ENCODE data around the gene HIPK4. TPM values are rescaled to one million over a fixed set of nuclear protein-coding genes. Genes with fewer than 3 reads are reported as not detected.

HIPK4 gene
- polyA plus RNA-seq, 2 of the 4 experiments (the other 2 are of a cell fraction) = 0.18 to 0.25 TPM

DNA sequence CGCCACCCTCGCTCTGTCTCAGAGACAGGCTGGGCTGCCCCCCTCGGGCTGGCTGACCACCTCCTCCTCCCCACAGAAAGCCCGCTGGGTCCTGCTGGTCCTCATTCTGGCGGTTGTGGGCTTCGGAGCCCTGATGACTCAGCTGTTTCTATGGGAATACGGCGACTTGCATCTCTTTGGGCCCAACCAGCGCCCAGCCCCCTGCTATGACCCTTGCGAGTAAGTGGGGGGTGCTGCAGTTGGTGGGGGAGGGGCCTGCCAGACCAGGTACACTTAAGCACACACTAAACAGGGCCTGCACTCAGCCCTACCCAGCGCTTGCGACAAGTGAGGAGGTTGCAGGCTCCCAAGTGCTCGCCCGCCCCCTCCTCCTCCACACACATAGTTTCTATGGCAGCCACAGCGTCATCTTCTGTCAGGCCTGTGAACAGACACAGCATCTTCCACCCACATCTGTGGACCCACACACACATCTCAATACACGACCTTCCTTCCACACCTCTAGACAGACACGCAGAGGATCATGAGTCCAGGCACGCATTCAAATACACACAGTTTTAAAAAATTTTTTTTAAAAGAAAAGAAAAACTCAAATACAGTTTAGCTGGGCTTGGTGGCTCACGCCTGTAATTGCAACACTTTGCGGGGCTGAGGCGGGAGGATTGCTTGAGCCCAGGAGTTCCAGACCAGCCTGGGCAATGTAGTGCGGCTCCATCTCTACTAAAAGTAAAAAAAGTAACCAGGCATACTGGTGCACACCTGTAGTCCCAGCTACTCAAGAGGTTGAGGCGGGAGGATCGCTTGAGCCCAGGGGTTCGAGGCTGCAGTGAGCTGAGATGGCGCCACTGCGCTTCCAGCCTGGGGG, 23.1 kb downstream of the HIPK4 start:
- H3K4me2 ChIP-seq = peak overlapping the region; percentile 56; the same call in 2 of the 3 replicates
- ATAC-seq (peak; percentile 17 to 52; a peak in 4 of 6 replicates), DNase-seq (ENCODE audit: low read depth in 1 of 2, low spot score in 1 of 2) (peak in 1 of 2 experiments; percentile 71), FAIRE-seq (no peak)
- peaks cover 16% of the 10 kb centered on the region for H3K4me1 ChIP-seq
- H3K27ac ChIP-seq = peak overlapping the region in 1 of 2 experiments; percentile 78; a peak in 4 of 6 replicates
- ChIA-PET POLR2A (interaction anchor here (0.6 to 2.3 kb wide), 2 partner anchors 59 to 276 kb away, joined by 3 to 7 read pairs; partner anchors contain the start of genes SERTAD1 and ZNF780A), CTCF (interaction anchor here (0.7 to 5.5 kb wide), 9 partner anchors 10 to 227 kb away, joined by 3 to 36 read pairs (median 7); no protein-coding TSS in a partner anchor)
- no peak overlapping the region for H3K4me3 ChIP-seq
- H3K9me3 ChIP-seq = no peaks in the 10 kb centered on the region
- TF ChIP-seq POLR2AphosphoS2 (conservative IDR thresholded peaks at IDR 0.05; ENCODE audit: low read length) (no peak), MAFK (IDR thresholded peaks at IDR 0.05; ENCODE audit: partially characterized antibody) (peak; percentile 96), NR3C1 (IDR thresholded peaks at IDR 0.05) (no peak), ZFP36 (IDR thresholded peaks at IDR 0.05; ENCODE audit: borderline replicate concordance, partially characterized antibody) (no peak), FOSL2 (IDR thresholded peaks at IDR 0.05) (no peak), FOSL2 (CRISPR knock-in tag; IDR thresholded peaks at IDR 0.05) (peak; percentile 30; the same call in 1 of the 2 replicates), HOXB5 (CRISPR knock-in tag; IDR thresholded peaks at IDR 0.05) (no peak), RARB (CRISPR knock-in tag; IDR thresholded peaks at IDR 0.05) (no peak), CHD4 (IDR thresholded peaks at IDR 0.05; ENCODE audit: borderline replicate concordance) (no peak), HOXB13 (CRISPR knock-in tag; IDR thresholded peaks at IDR 0.05; ENCODE audit: low read depth) (no peak), JUN (IDR thresholded peaks at IDR 0.05) (no peak), CHD2 (IDR thresholded peaks at IDR 0.05; ENCODE audit: low read length, partially characterized antibody) (no peak), PHF8 (IDR thresholded peaks at IDR 0.05; ENCODE audit: borderline replicate concordance, low read depth) (no peak), RFX5 (IDR thresholded peaks at IDR 0.05) (peak; percentile 90), ZNF302 (CRISPR knock-in tag; IDR thresholded peaks at IDR 0.05) (no peak), NFE2L2 (conservative IDR thresholded peaks at IDR 0.05; ENCODE audit: low read length) (peak; percentile 74; the same call in 1 of the 2 replicates), NPAS2 (CRISPR knock-in tag; IDR thresholded peaks at IDR 0.05; ENCODE audit: borderline replicate concordance) (no peak)
- TF ChIP-seq, protein P1, sequence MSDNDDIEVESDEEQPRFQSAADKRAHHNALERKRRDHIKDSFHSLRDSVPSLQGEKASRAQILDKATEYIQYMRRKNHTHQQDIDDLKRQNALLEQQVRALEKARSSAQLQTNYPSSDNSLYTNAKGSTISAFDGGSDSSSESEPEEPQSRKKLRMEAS (IDR thresholded peaks at IDR 0.05) = no peak
- TF ChIP-seq, protein P2, sequence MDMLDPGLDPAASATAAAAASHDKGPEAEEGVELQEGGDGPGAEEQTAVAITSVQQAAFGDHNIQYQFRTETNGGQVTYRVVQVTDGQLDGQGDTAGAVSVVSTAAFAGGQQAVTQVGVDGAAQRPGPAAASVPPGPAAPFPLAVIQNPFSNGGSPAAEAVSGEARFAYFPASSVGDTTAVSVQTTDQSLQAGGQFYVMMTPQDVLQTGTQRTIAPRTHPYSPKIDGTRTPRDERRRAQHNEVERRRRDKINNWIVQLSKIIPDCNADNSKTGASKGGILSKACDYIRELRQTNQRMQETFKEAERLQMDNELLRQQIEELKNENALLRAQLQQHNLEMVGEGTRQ (IDR thresholded peaks at IDR 0.05) = no peak
- 82% methylated on average over 27 of the region's 27 CpGs for WGBS (ENCODE audit: missing lambda C conversion rate)

DNA sequence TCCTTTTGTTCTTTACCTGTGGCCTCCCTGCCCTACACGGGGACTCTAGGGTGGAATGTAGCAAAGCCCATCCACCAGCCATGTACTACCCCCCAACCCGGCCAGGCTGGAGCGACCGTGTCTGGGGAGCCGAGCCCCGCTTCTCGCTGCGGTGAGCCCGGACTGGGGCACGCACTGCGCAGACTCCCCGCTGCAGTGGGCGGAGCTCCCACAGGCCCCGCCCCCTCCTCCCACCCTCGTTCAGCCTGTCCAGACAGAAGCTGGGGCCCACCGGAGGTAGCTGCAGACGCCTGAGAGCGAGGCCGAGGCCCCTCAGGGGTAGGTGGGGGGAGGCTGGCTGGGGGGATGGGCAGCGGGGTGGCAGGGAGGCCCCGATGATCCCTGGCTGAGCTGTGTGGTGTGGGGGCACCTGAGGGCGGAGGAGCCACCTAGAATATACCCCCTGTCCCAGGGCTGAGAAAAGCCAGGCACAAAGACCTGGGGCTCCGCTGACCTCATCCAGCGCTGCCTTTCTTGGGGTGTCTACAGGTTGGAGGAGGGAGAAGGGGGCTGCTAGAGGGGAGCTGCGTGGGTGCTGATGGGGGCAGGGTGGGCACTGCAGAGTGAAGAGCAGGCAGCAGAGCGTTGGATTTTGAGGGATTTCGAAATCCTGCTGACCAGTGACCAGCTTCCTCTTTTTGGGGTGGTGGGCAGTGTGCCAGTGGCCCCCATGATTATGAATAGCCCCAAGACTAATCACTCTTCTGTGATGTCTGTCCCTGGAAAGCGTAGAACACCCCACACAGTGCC, 24.2 kb downstream of the HIPK4 start:
- Histone ChIP-seq H3K27ac (peak overlapping the region; percentile 30 to 78), H3K4me1 (peaks cover 16% of the 10 kb centered on the region), H3K9me3 (no peaks in the 10 kb centered on the region), H3K4me3 (peak overlapping the region; percentile 31), H3K4me2 (peak overlapping the region; percentile 56)
- WGBS (ENCODE audit: missing lambda C conversion rate) = 66% methylated on average over 21 of the region's 28 CpGs
- TF ChIP-seq, protein P3, sequence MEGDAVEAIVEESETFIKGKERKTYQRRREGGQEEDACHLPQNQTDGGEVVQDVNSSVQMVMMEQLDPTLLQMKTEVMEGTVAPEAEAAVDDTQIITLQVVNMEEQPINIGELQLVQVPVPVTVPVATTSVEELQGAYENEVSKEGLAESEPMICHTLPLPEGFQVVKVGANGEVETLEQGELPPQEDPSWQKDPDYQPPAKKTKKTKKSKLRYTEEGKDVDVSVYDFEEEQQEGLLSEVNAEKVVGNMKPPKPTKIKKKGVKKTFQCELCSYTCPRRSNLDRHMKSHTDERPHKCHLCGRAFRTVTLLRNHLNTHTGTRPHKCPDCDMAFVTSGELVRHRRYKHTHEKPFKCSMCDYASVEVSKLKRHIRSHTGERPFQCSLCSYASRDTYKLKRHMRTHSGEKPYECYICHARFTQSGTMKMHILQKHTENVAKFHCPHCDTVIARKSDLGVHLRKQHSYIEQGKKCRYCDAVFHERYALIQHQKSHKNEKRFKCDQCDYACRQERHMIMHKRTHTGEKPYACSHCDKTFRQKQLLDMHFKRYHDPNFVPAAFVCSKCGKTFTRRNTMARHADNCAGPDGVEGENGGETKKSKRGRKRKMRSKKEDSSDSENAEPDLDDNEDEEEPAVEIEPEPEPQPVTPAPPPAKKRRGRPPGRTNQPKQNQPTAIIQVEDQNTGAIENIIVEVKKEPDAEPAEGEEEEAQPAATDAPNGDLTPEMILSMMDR (IDR thresholded peaks at IDR 0.05) = no peak
- TF ChIP-seq EHMT2 (IDR thresholded peaks at IDR 0.05; ENCODE audit: low read depth) (no peak), RCOR1 (IDR thresholded peaks at IDR 0.05; ENCODE audit: low read depth, low read length) (no peak), RAD21 (conservative IDR thresholded peaks at IDR 0.05 in 1 of 2, IDR thresholded peaks at IDR 0.05 in 1 of 2) (no peak), JUN (IDR thresholded peaks at IDR 0.05) (peak in 1 of 2 experiments; percentile 17; a peak in 1 of 5 replicates), NR3C1 (IDR thresholded peaks at IDR 0.05) (no peak), KDM1A (IDR thresholded peaks at IDR 0.05; ENCODE audit: low read depth) (no peak), POLR2A (IDR thresholded peaks at IDR 0.05; ENCODE audit: low read length) (peak; percentile 87), CEBPB (IDR thresholded peaks at IDR 0.05) (peak; percentile 30 to 68; a peak in 3 of 4 replicates), CHD2 (IDR thresholded peaks at IDR 0.05; ENCODE audit: low read length, partially characterized antibody) (no peak)
- TF ChIP-seq, protein P4, sequence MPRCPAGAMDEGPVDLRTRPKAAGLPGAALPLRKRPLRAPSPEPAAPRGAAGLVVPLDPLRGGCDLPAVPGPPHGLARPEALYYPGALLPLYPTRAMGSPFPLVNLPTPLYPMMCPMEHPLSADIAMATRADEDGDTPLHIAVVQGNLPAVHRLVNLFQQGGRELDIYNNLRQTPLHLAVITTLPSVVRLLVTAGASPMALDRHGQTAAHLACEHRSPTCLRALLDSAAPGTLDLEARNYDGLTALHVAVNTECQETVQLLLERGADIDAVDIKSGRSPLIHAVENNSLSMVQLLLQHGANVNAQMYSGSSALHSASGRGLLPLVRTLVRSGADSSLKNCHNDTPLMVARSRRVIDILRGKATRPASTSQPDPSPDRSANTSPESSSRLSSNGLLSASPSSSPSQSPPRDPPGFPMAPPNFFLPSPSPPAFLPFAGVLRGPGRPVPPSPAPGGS (IDR thresholded peaks at IDR 0.05) = peak; percentile 31; the same call in 1 of the 3 replicates
- TF ChIP-seq, protein P1 (IDR thresholded peaks at IDR 0.05) = no peak
- ChIA-PET CTCF (interaction anchor here (0.6 to 5.5 kb wide), 10 partner anchors 8 to 164 kb away, joined by 3 to 36 read pairs (median 4); partner anchors contain the start of genes C19orf47 and PLD3), POLR2A (interaction anchor here (1.1 to 2.3 kb wide), 4 partner anchors 11 to 61 kb away, joined by 5 to 8 read pairs (median 6); partner anchors contain the start of genes C19orf47, PLD3 and SERTAD1)
- peak; percentile 72 to 90 for ATAC-seq
- DNase-seq (ENCODE audit: low read depth in 1 of 2, low spot score in 1 of 2) = peak; percentile 70 to 96
- no peak for FAIRE-seq
